ENCODE measurements around the gene RGL1.
"Not testable (repeated sequence)": the region's sequence is repeated elsewhere in the genome, so short reads cannot be mapped to it uniquely, and the experiment has no call there.

RGL1 gene

GRCh38 chr1:183778045-183778444, 26.9 kb upstream of the RGL1 start:
- no peak overlapping the region for H3K4me3 ChIP-seq (ENCODE audit: control insufficient read depth in 1 of 7, extremely low read depth in 1 of 7, insufficient read depth in 4 of 7, low read depth in 2 of 7, low read length in 6 of 7)
- H3K9me3 ChIP-seq (ENCODE audit: control extremely low read depth in 1 of 5, control insufficient read depth in 4 of 5, insufficient read depth in 2 of 5, low read depth in 1 of 5, low read length in 4 of 5): peaks cover 0 to 15% (median 5%) of the 10 kb centered on the region in 5 experiments
- CTCF ChIA-PET: no interaction called here
- no peaks in the 10 kb centered on the region for H3K4me1 ChIP-seq (ENCODE audit: control extremely low read depth in 1 of 4, control insufficient read depth in 4 of 4, insufficient read depth in 4 of 4, low read length in 3 of 4)
- DNase-seq: no peak
- no peak overlapping the region for H3K27ac ChIP-seq (ENCODE audit: insufficient read depth in 1 of 2, low read depth in 1 of 2, low read length in 2 of 2, poor library complexity in 1 of 2, severe bottlenecking in 2 of 2)
- H3K36me3 ChIP-seq (ENCODE audit: control insufficient read depth in 4 of 4, insufficient read depth in 4 of 4, low read length in 3 of 4): no peaks in the 10 kb centered on the region
- H3K27me3 ChIP-seq (replicated peaks in 2 of 5; ENCODE audit: control insufficient read depth in 4 of 5, insufficient read depth in 5 of 5, low read length in 4 of 5): no peaks in the 10 kb centered on the region
- POLR2A ChIA-PET: no interaction called here
- WGBS (ENCODE audit: insufficient coverage): 100% methylated on average over 3 of the region's 3 CpGs

GRCh38 chr1:183778568-183779433, 26.1 kb upstream of the RGL1 start:
- no peaks in the 10 kb centered on the region for H3K36me3 ChIP-seq (ENCODE audit: control insufficient read depth in 4 of 4, insufficient read depth in 4 of 4, low read length in 3 of 4)
- WGBS (ENCODE audit: insufficient coverage): 100% methylated on average over 2 of the region's 4 CpGs
- POLR2A ChIA-PET: no interaction called here
- DNase-seq: no peak
- CTCF ChIA-PET: no interaction called here
- H3K4me3 ChIP-seq (ENCODE audit: control insufficient read depth in 1 of 7, extremely low read depth in 1 of 7, insufficient read depth in 4 of 7, low read depth in 2 of 7, low read length in 6 of 7): no peak overlapping the region
- peaks cover 0 to 11% (median 5%) of the 10 kb centered on the region in 5 experiments for H3K9me3 ChIP-seq (ENCODE audit: control extremely low read depth in 1 of 5, control insufficient read depth in 4 of 5, insufficient read depth in 2 of 5, low read depth in 1 of 5, low read length in 4 of 5)
- no peaks in the 10 kb centered on the region for H3K4me1 ChIP-seq (ENCODE audit: control extremely low read depth in 1 of 4, control insufficient read depth in 4 of 4, insufficient read depth in 4 of 4, low read length in 3 of 4)
- no peaks in the 10 kb centered on the region for H3K27me3 ChIP-seq (replicated peaks in 2 of 5; ENCODE audit: control insufficient read depth in 4 of 5, insufficient read depth in 5 of 5, low read length in 4 of 5)
- H3K27ac ChIP-seq (ENCODE audit: insufficient read depth in 1 of 2, low read depth in 1 of 2, low read length in 2 of 2, poor library complexity in 1 of 2, severe bottlenecking in 2 of 2): no peak overlapping the region

DNA sequence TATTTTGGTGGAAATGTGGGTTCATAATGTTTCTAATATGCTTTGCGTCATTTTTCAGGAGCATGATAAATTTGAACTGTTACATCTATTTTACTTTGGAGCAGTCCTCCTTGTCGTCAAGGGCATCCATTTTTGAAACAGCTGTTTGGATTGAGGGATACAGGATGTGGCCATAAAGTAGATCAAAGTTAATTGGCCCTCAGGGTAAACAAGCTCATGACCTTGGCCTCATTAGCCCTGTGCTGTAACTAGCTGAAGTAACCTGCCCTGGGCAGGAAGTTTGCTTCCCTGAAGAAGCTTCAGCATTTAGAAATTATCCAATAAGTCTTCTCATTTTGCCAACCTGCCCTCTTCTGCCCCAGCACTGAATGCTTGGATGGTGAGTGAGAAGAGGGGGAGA, 24.8 kb upstream of the RGL1 start:
- H3K9me3 ChIP-seq (ENCODE audit: control extremely low read depth in 1 of 5, control insufficient read depth in 4 of 5, insufficient read depth in 2 of 5, low read depth in 1 of 5, low read length in 4 of 5): peaks cover 0 to 4% (median 0%) of the 10 kb centered on the region in 5 experiments
- no peaks in the 10 kb centered on the region for H3K27me3 ChIP-seq (replicated peaks in 2 of 5; ENCODE audit: control insufficient read depth in 4 of 5, insufficient read depth in 5 of 5, low read length in 4 of 5)
- 100% methylated on average over 2 of the region's 2 CpGs for WGBS (ENCODE audit: insufficient coverage)
- no peaks in the 10 kb centered on the region for H3K36me3 ChIP-seq (ENCODE audit: control insufficient read depth in 4 of 4, insufficient read depth in 4 of 4, low read length in 3 of 4)
- CTCF ChIA-PET: no interaction called here
- no peak for DNase-seq
- H3K27ac ChIP-seq (ENCODE audit: insufficient read depth in 1 of 2, low read depth in 1 of 2, low read length in 2 of 2, poor library complexity in 1 of 2, severe bottlenecking in 2 of 2): no peak overlapping the region
- POLR2A ChIA-PET: no interaction called here
- no peaks in the 10 kb centered on the region for H3K4me1 ChIP-seq (ENCODE audit: control extremely low read depth in 1 of 4, control insufficient read depth in 4 of 4, insufficient read depth in 4 of 4, low read length in 3 of 4)
- no peak overlapping the region for H3K4me3 ChIP-seq (ENCODE audit: control insufficient read depth in 1 of 7, extremely low read depth in 1 of 7, insufficient read depth in 4 of 7, low read depth in 2 of 7, low read length in 6 of 7)

GRCh38 chr1:183780757-183781156, 24.2 kb upstream of the RGL1 start:
- no peak for DNase-seq
- POLR2A ChIA-PET: no interaction called here

DNA sequence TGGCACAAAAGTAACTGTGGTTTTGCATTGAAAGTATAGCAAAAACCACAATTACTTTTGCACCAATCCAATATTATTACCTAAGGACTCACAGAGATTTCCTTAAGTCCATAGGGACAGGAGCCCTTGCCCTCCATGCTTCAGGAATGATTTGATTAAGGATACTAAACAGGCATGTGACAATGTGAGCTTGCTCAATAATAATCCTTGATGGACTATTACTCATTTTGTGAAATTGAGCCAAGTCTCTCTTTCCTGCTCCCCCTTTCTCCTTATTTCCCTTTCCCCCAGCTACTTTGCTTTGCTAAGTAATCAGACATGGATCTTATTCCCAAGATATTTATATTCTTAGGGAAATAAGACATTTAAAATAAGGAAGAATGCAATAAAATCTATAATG, 21.6 kb upstream of the RGL1 start:
- Histone ChIP-seq H3K4me1 (ENCODE audit: control extremely low read depth in 1 of 4, control insufficient read depth in 4 of 4, insufficient read depth in 4 of 4, low read length in 3 of 4) (no peaks in the 10 kb centered on the region), H3K9me3 (ENCODE audit: control extremely low read depth in 1 of 5, control insufficient read depth in 4 of 5, insufficient read depth in 2 of 5, low read depth in 1 of 5, low read length in 4 of 5) (no peaks in the 10 kb centered on the region), H3K36me3 (ENCODE audit: control insufficient read depth in 4 of 4, insufficient read depth in 4 of 4, low read length in 3 of 4) (no peaks in the 10 kb centered on the region), H3K27ac (ENCODE audit: insufficient read depth in 1 of 2, low read depth in 1 of 2, low read length in 2 of 2, poor library complexity in 1 of 2, severe bottlenecking in 2 of 2) (no peak overlapping the region), H3K27me3 (replicated peaks in 2 of 5; ENCODE audit: control insufficient read depth in 4 of 5, insufficient read depth in 5 of 5, low read length in 4 of 5) (no peaks in the 10 kb centered on the region), H3K4me3 (ENCODE audit: control insufficient read depth in 1 of 7, extremely low read depth in 1 of 7, insufficient read depth in 4 of 7, low read depth in 2 of 7, low read length in 6 of 7) (no peak overlapping the region)
- ChIA-PET POLR2A (no interaction called here), CTCF (interaction anchor here (1.4 kb wide), 1 partner anchor 14 kb away, joined by 3 read pairs; no protein-coding TSS in a partner anchor)
- no peak for DNase-seq

More at GRCh38 chr1:183780757-183781156, 24.2 kb upstream of the RGL1 start:
- WGBS (ENCODE audit: insufficient coverage): 100% methylated on average over 1 of the region's 2 CpGs
- CTCF ChIA-PET: interaction anchor here (1.4 kb wide), 1 partner anchor 68 kb away, joined by 3 read pairs; no protein-coding TSS in a partner anchor
- H3K9me3 ChIP-seq (ENCODE audit: control extremely low read depth in 1 of 5, control insufficient read depth in 4 of 5, insufficient read depth in 2 of 5, low read depth in 1 of 5, low read length in 4 of 5): peaks cover 0 to 1% (median 0%) of the 10 kb centered on the region in 5 experiments
- H3K27me3 ChIP-seq (replicated peaks in 2 of 5; ENCODE audit: control insufficient read depth in 4 of 5, insufficient read depth in 5 of 5, low read length in 4 of 5): no peaks in the 10 kb centered on the region
- H3K4me1 ChIP-seq (ENCODE audit: control extremely low read depth in 1 of 4, control insufficient read depth in 4 of 4, insufficient read depth in 4 of 4, low read length in 3 of 4): no peaks in the 10 kb centered on the region
- no peak overlapping the region for H3K4me3 ChIP-seq (ENCODE audit: control insufficient read depth in 1 of 7, extremely low read depth in 1 of 7, insufficient read depth in 4 of 7, low read depth in 2 of 7, low read length in 6 of 7)
- H3K27ac ChIP-seq (ENCODE audit: insufficient read depth in 1 of 2, low read depth in 1 of 2, low read length in 2 of 2, poor library complexity in 1 of 2, severe bottlenecking in 2 of 2): no peak overlapping the region
- H3K36me3 ChIP-seq (ENCODE audit: control insufficient read depth in 4 of 4, insufficient read depth in 4 of 4, low read length in 3 of 4): no peaks in the 10 kb centered on the region

GRCh38 chr1:183783767-183784637, 20.9 kb upstream of the RGL1 start:
- H3K36me3 ChIP-seq (ENCODE audit: control insufficient read depth in 4 of 4, insufficient read depth in 4 of 4, low read length in 3 of 4): no peaks in the 10 kb centered on the region
- POLR2A ChIA-PET: no interaction called here
- no peak for DNase-seq
- CTCF ChIA-PET: interaction anchor here (1.4 kb wide), 1 partner anchor 15 kb away, joined by 3 read pairs; no protein-coding TSS in a partner anchor
- WGBS (ENCODE audit: insufficient coverage): 80% methylated on average over 6 of the region's 6 CpGs
- no peaks in the 10 kb centered on the region for H3K27me3 ChIP-seq (replicated peaks in 2 of 5; ENCODE audit: control insufficient read depth in 4 of 5, insufficient read depth in 5 of 5, low read length in 4 of 5)
- no peaks in the 10 kb centered on the region for H3K9me3 ChIP-seq (ENCODE audit: control extremely low read depth in 1 of 5, control insufficient read depth in 4 of 5, insufficient read depth in 2 of 5, low read depth in 1 of 5, low read length in 4 of 5)
- H3K4me3 ChIP-seq (ENCODE audit: control insufficient read depth in 1 of 7, extremely low read depth in 1 of 7, insufficient read depth in 4 of 7, low read depth in 2 of 7, low read length in 6 of 7): no peak overlapping the region
- H3K27ac ChIP-seq (ENCODE audit: insufficient read depth in 1 of 2, low read depth in 1 of 2, low read length in 2 of 2, poor library complexity in 1 of 2, severe bottlenecking in 2 of 2): no peak overlapping the region
- H3K4me1 ChIP-seq (ENCODE audit: control extremely low read depth in 1 of 4, control insufficient read depth in 4 of 4, insufficient read depth in 4 of 4, low read length in 3 of 4): no peaks in the 10 kb centered on the region

DNA sequence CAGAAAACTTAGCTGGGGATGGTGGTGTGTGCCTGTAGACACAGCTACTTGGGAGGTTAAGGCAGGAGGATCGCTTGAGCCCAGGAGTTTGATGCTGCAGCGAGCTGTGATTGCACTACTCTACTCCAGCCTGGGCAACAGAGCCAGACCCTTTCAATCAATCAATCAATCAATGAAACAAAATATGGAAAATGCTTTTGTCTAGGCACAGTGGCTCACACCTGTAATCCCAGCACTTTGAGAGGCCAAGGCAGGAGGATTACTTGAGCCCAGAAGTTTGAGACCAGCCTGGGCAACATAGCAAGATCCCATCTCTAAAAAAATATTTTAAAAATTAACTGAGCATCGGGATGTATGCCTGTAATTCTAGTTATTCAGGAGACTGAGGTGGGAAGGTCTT, 19.0 kb upstream of the RGL1 start:
- H3K36me3 ChIP-seq (ENCODE audit: control insufficient read depth in 4 of 4, insufficient read depth in 4 of 4, low read length in 3 of 4); H3K4me3 ChIP-seq (ENCODE audit: control insufficient read depth in 1 of 7, extremely low read depth in 1 of 7, insufficient read depth in 4 of 7, low read depth in 2 of 7, low read length in 6 of 7); DNase-seq; H3K27me3 ChIP-seq (replicated peaks in 2 of 5; ENCODE audit: control insufficient read depth in 4 of 5, insufficient read depth in 5 of 5, low read length in 4 of 5); H3K9me3 ChIP-seq (ENCODE audit: control extremely low read depth in 1 of 5, control insufficient read depth in 4 of 5, insufficient read depth in 2 of 5, low read depth in 1 of 5, low read length in 4 of 5); POLR2A ChIA-PET; H3K27ac ChIP-seq (ENCODE audit: insufficient read depth in 1 of 2, low read depth in 1 of 2, low read length in 2 of 2, poor library complexity in 1 of 2, severe bottlenecking in 2 of 2); CTCF ChIA-PET; H3K4me1 ChIP-seq (ENCODE audit: control extremely low read depth in 1 of 4, control insufficient read depth in 4 of 4, insufficient read depth in 4 of 4, low read length in 3 of 4): not testable (repeated sequence)
- WGBS (ENCODE audit: insufficient coverage): no CpG with 5 or more reads among the region's 3 CpGs

Measured in common myeloid progenitor, CD34-positive (primary cell).